ENCODE results near the gene CPSF4. TPM values are rescaled to one million over a fixed set of nuclear protein-coding genes. Genes with fewer than 3 reads are reported as not detected.
A peak's percentile ranks its signal among the peaks of the same experiment; 100 is the strongest.
"Not testable (repeated sequence)": the region's sequence is repeated elsewhere in the genome, so short reads cannot be mapped to it uniquely, and the experiment has no call there.

Gene CPSF4
- total and polyA plus RNA-seq, 2 donors (not counting 1 experiment from before 2014, with no cell fraction given), result 52.9 to 63.2 TPM

DNA sequence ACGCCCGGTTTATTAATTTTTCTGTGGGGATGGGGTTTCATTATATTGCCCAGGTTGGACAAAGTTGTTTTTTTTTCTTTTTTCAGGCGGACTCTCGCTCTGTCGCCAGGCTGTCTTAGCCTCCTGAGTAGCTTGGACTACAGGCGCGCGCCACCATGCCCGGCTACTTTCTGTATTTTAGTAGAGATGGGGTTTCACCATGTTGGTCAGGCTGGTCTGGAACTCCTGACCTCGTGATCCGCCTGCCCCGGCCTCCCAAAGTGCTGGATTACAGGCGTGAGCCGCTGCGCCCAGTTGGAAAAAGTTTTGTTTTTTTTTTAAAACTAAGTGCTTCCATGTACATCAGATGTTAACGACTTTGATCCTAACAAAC is 61.9 kb downstream of the CPSF4 start:
- Histone ChIP-seq H3K36me3 (replicated peaks in 1 of 2; ENCODE audit: control extremely low read depth in 1 of 2, control insufficient read depth in 1 of 2, extremely low read depth in 1 of 2, insufficient read depth in 2 of 2, low read length in 1 of 2) (peaks cover 0 to 17% of the 10 kb centered on the region in 2 experiments), H4K20me1 (ENCODE audit: control insufficient read depth, insufficient read depth, low read length, poor library complexity, severe bottlenecking) (peaks cover 35% of the 10 kb centered on the region), H3K79me2 (ENCODE audit: control insufficient read depth, insufficient read depth, low read length) (peaks cover 61% of the 10 kb centered on the region), H3K4me3 (ENCODE audit: control extremely low read depth in 1 of 5, extremely low read depth in 1 of 5, insufficient read depth in 1 of 5, low read depth in 2 of 5, low read length in 4 of 5) (peak overlapping the region; percentile 83 to 100 (median 91)), H3K9me3 (ENCODE audit: control extremely low read depth in 1 of 3, control insufficient read depth in 2 of 3, insufficient read depth in 1 of 3, low read length in 2 of 3) (no peaks in the 10 kb centered on the region), H2AFZ (ENCODE audit: insufficient read depth, low read depth, low read length, poor library complexity, severe bottlenecking) (peak overlapping the region; percentile 87), H3K4me2 (replicated peaks; ENCODE audit: low read depth, low read length, poor library complexity, severe bottlenecking) (peak overlapping the region; percentile 86), H3K27me3 (replicated peaks in 1 of 4; ENCODE audit: control extremely low read depth in 1 of 4, control insufficient read depth in 3 of 4, insufficient read depth in 4 of 4, low read length in 3 of 4) (no peaks in the 10 kb centered on the region), H3K9ac (ENCODE audit: low read length) (peak overlapping the region; percentile 96), H3K27ac (ENCODE audit: low read length in 2 of 2) (peak overlapping the region; percentile 97 to 99), H3K4me1 (ENCODE audit: control insufficient read depth in 2 of 2, insufficient read depth in 2 of 2, low read length in 2 of 2) (peaks cover 25 to 31% of the 10 kb centered on the region in 2 donors)
- 67% methylated on average over 10 of the region's 16 CpGs for WGBS (ENCODE audit: insufficient coverage)
- POLR2A ChIA-PET, result interaction anchor here (0.7 to 1.9 kb wide), 5 partner anchors 27 to 125 kb away, joined by 3 to 9 read pairs (median 4); partner anchors contain the start of genes BUD31, FAM200A, PDAP1 and ZNF655
- H3K4me3 Mint-ChIP-seq, result peak overlapping the region; percentile 92
- TF ChIP-seq EZH2 (IDR thresholded peaks at IDR 0.05; ENCODE audit: borderline replicate concordance, insufficient read depth, low read depth, low read length, poor library complexity, severe bottlenecking), result no peak
- TF ChIP-seq, protein P1, sequence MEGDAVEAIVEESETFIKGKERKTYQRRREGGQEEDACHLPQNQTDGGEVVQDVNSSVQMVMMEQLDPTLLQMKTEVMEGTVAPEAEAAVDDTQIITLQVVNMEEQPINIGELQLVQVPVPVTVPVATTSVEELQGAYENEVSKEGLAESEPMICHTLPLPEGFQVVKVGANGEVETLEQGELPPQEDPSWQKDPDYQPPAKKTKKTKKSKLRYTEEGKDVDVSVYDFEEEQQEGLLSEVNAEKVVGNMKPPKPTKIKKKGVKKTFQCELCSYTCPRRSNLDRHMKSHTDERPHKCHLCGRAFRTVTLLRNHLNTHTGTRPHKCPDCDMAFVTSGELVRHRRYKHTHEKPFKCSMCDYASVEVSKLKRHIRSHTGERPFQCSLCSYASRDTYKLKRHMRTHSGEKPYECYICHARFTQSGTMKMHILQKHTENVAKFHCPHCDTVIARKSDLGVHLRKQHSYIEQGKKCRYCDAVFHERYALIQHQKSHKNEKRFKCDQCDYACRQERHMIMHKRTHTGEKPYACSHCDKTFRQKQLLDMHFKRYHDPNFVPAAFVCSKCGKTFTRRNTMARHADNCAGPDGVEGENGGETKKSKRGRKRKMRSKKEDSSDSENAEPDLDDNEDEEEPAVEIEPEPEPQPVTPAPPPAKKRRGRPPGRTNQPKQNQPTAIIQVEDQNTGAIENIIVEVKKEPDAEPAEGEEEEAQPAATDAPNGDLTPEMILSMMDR (IDR thresholded peaks at IDR 0.05), result no peak
- ATAC-seq (ENCODE audit: low read depth) (no peak), DNase-seq (no peak)
- intact Hi-C loops (cut with micrococcal nuclease), result loop anchor here (1.0 to 10.0 kb wide), 6 partner anchors 28 to 584 kb away; partner anchors contain the start of genes BUD31, COPS6, FAM200A and PDAP1
- H3K4me1 Mint-ChIP-seq, result peaks cover 40% of the 10 kb centered on the region
- no peaks in the 10 kb centered on the region for H3K27me3 Mint-ChIP-seq
- CTCF ChIA-PET, result interaction anchor here (1.1 kb wide), 1 partner anchor 34 kb away, joined by 3 read pairs; no protein-coding TSS in a partner anchor
- no peaks in the 10 kb centered on the region for H3K9me3 Mint-ChIP-seq (ENCODE audit: insufficient read depth)
- H3K27ac Mint-ChIP-seq, result peak overlapping the region; percentile 98

DNA sequence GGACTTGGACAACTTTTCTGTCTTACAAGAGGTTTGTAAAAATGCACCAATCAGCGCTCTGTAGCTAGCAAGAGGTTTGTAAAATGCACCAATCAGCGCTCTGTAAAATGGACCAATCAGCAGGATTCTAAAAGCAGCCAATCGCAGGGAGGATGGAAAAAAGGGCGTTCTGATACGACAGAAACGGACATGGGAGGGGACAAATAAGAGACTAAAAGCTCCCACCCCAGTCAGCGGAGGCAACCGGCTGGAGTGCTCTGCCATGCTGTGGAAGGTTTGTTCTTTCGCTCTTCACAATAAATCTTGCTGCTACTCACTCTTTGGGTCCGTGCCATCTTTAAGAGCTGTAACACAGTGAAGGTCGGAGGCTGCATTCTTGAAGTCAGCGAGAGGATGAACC is 62.5 kb downstream of the CPSF4 start:
- H3K9me3 ChIP-seq (ENCODE audit: control extremely low read depth in 1 of 3, control insufficient read depth in 2 of 3, insufficient read depth in 1 of 3, low read length in 2 of 3); H3K9ac ChIP-seq (ENCODE audit: low read length); CTCF ChIA-PET; H3K9me3 Mint-ChIP-seq (ENCODE audit: insufficient read depth); ATAC-seq (ENCODE audit: low read depth); H3K4me3 ChIP-seq (ENCODE audit: control extremely low read depth in 1 of 5, extremely low read depth in 1 of 5, insufficient read depth in 1 of 5, low read depth in 2 of 5, low read length in 4 of 5); DNase-seq; H2AFZ ChIP-seq (ENCODE audit: insufficient read depth, low read depth, low read length, poor library complexity, severe bottlenecking); H3K27ac ChIP-seq (ENCODE audit: low read length in 2 of 2); H3K27me3 Mint-ChIP-seq; H3K27me3 ChIP-seq (replicated peaks in 1 of 4; ENCODE audit: control extremely low read depth in 1 of 4, control insufficient read depth in 3 of 4, insufficient read depth in 4 of 4, low read length in 3 of 4); H3K4me2 ChIP-seq (replicated peaks; ENCODE audit: low read depth, low read length, poor library complexity, severe bottlenecking): not testable (repeated sequence)
- Histone ChIP-seq H3K79me2 (ENCODE audit: control insufficient read depth, insufficient read depth, low read length) (peaks cover 61% of the 10 kb centered on the region), H4K20me1 (ENCODE audit: control insufficient read depth, insufficient read depth, low read length, poor library complexity, severe bottlenecking) (peaks cover 31% of the 10 kb centered on the region), H3K4me1 (ENCODE audit: control insufficient read depth in 2 of 2, insufficient read depth in 2 of 2, low read length in 2 of 2) (peaks cover 31 to 37% of the 10 kb centered on the region in 2 donors), H3K36me3 (replicated peaks in 1 of 2; ENCODE audit: control extremely low read depth in 1 of 2, control insufficient read depth in 1 of 2, extremely low read depth in 1 of 2, insufficient read depth in 2 of 2, low read length in 1 of 2) (peaks cover 0 to 11% of the 10 kb centered on the region in 2 experiments)
- Mint-ChIP-seq H3K4me3 (peak overlapping the region; percentile 92), H3K27ac (peak overlapping the region; percentile 59), H3K4me1 (peaks cover 44% of the 10 kb centered on the region)
- intact Hi-C loops (cut with micrococcal nuclease), result loop anchor here (10.0 kb wide), 1 partner anchor 584 kb away; the partner anchor contains the start of genes COPS6 and ZNF3
- WGBS (ENCODE audit: insufficient coverage), result 100% methylated on average over 9 of the region's 12 CpGs
- POLR2A ChIA-PET, result interaction anchor here (1.9 kb wide), 1 partner anchor 57 kb away, joined by 9 read pairs; the partner anchor contains the start of gene ZNF655
